ENCODE data around the gene ZDHHC14.

Gene ZDHHC14

DNA sequence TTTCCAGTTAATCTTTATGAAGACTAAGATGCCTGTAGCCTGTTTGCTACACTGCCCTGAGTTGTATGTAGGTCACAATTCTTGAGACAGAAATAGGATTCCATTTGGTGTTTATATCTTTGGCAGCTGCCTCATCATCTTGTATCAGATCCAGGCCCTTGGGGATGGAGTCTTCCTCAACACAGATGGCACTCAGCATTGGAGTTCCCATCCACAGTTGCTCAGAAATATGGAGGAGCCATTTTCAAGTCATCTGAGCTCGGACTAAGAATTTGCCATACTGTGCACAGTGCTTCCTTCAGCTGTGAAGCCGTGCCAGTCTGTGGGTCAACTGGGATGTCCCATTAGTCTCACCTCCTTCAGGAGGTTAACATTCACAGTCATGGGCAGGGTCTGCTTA, 156.6 kb downstream of the ZDHHC14 start:
- no peak overlapping the region for H3K56ac ChIP-seq (ENCODE audit: low read length)
- H2BK120ac ChIP-seq (ENCODE audit: low read depth, low read length) = no peak overlapping the region
- no peaks in the 10 kb centered on the region for H3K79me2 ChIP-seq (ENCODE audit: control insufficient read depth, insufficient read depth, low read length)
- no peak overlapping the region for H4K5ac ChIP-seq (ENCODE audit: low read length)
- WGBS (ENCODE audit: extremely low coverage, insufficient coverage, low lambda C conversion rate) = no CpG with 5 or more reads among the region's 2 CpGs
- H2AK5ac ChIP-seq (ENCODE audit: low read length) = no peak overlapping the region
- H3K23ac ChIP-seq (ENCODE audit: low read length) = no peak overlapping the region
- no peak overlapping the region for H2BK15ac ChIP-seq (replicated peaks; ENCODE audit: low read depth)
- H2BK5ac ChIP-seq (ENCODE audit: low read length) = no peak overlapping the region
- H3K79me1 ChIP-seq (ENCODE audit: low read length) = no peaks in the 10 kb centered on the region
- no peak overlapping the region for H3K4me2 ChIP-seq (ENCODE audit: low read length)
- no peak overlapping the region for H4K8ac ChIP-seq (ENCODE audit: low read depth, low read length)
- no peak overlapping the region for H3K4ac ChIP-seq (ENCODE audit: low read depth, low read length)
- no peak overlapping the region for H3K9ac ChIP-seq (ENCODE audit: low read length)
- H3K18ac ChIP-seq (ENCODE audit: low read length) = no peak overlapping the region
- H3K27ac ChIP-seq (ENCODE audit: low read depth, low read length) = no peak overlapping the region
- peaks cover 4% of the 10 kb centered on the region for H3K4me1 ChIP-seq (ENCODE audit: control insufficient read depth, low read depth, low read length)
- H3K27me3 ChIP-seq (ENCODE audit: insufficient read depth, low read length, poor library complexity) = no peaks in the 10 kb centered on the region
- H3K36me3 ChIP-seq (ENCODE audit: control insufficient read depth, insufficient read depth, low read length) = no peaks in the 10 kb centered on the region
- no peak overlapping the region for H3K4me3 ChIP-seq (ENCODE audit: low read length)
- no peak for DNase-seq

DNA sequence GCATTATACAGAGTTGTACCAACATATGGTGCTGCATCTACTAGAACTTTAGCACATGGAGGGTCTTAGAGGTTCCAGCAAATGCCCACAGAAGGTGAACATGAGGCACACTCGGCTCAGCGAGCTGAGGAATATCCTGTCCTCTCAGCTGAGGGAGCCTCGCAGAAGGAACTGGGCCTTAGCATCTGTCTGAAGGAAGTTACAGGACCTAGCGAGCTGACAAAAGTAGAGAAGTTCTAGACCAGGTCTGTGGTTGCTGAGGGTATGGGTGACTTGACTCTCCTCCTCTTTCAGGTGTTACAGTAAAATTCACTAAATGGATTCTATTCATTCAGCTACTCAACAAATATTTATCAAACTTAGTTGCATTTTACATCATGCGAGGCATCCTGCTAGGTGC, 157.2 kb downstream of the ZDHHC14 start:
- H4K8ac ChIP-seq (ENCODE audit: low read depth, low read length) = no peak overlapping the region
- no CpG with 5 or more reads among the region's 5 CpGs for WGBS (ENCODE audit: extremely low coverage, insufficient coverage, low lambda C conversion rate)
- no peak overlapping the region for H3K56ac ChIP-seq (ENCODE audit: low read length)
- H3K23ac ChIP-seq (ENCODE audit: low read length) = no peak overlapping the region
- no peaks in the 10 kb centered on the region for H3K27me3 ChIP-seq (ENCODE audit: insufficient read depth, low read length, poor library complexity)
- no peak overlapping the region for H2BK15ac ChIP-seq (replicated peaks; ENCODE audit: low read depth)
- no peak for DNase-seq
- H2BK120ac ChIP-seq (ENCODE audit: low read depth, low read length) = no peak overlapping the region
- H4K5ac ChIP-seq (ENCODE audit: low read length) = no peak overlapping the region
- H2BK5ac ChIP-seq (ENCODE audit: low read length) = no peak overlapping the region
- no peak overlapping the region for H3K9ac ChIP-seq (ENCODE audit: low read length)
- no peak overlapping the region for H3K18ac ChIP-seq (ENCODE audit: low read length)
- H3K79me1 ChIP-seq (ENCODE audit: low read length) = no peaks in the 10 kb centered on the region
- no peaks in the 10 kb centered on the region for H3K79me2 ChIP-seq (ENCODE audit: control insufficient read depth, insufficient read depth, low read length)
- no peak overlapping the region for H3K27ac ChIP-seq (ENCODE audit: low read depth, low read length)
- no peak overlapping the region for H3K4me3 ChIP-seq (ENCODE audit: low read length)
- H2AK5ac ChIP-seq (ENCODE audit: low read length) = no peak overlapping the region
- no peak overlapping the region for H3K4me2 ChIP-seq (ENCODE audit: low read length)
- H3K4ac ChIP-seq (ENCODE audit: low read depth, low read length) = no peak overlapping the region
- H3K4me1 ChIP-seq (ENCODE audit: control insufficient read depth, low read depth, low read length) = peaks cover 4% of the 10 kb centered on the region
- no peaks in the 10 kb centered on the region for H3K36me3 ChIP-seq (ENCODE audit: control insufficient read depth, insufficient read depth, low read length)

DNA sequence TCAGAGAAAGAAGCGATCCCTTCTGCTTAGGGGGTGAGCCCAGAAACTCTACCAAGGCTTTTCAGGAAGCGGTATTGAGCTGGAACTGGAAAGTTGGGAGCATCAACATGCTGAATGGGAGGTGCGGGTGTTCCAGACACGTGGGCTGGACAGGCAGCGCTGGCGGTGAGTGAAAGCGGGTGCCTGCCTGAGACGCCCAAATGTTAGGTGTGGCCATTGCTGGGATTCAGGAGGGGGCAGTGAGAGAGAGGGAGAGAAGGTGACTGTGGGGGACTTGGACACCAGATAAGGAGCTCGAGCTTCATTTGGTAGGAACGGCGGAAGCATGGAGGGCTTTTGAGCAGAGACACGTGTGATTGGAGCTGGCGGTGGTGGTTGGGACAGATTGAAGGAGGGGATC, 157.7 kb downstream of the ZDHHC14 start:
- no peak overlapping the region for H3K27ac ChIP-seq (ENCODE audit: low read depth, low read length)
- H3K36me3 ChIP-seq (ENCODE audit: control insufficient read depth, insufficient read depth, low read length) = no peaks in the 10 kb centered on the region

DNA sequence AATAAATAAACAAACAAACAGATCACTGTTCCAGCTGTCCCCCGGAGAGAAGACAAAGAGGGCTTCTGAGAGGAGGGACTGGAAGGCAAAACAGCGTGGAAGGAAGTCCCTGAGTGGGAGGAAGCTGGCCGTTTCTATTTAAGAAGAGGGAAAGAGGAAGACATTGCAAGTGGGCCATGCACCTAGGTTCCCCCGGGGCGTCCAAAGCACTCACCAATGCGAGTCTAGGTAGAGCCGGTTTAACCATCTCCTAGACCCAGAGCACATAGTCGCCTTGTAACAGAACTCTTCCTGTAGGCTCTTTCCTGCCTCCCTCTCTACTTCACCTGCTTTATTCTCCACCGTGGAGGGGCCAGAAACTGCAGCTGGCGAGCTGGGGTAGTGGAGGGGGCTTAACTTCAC, 158.4 kb downstream of the ZDHHC14 start:
- Histone ChIP-seq H3K36me3 (ENCODE audit: control insufficient read depth, insufficient read depth, low read length) (no peaks in the 10 kb centered on the region), H3K4ac (ENCODE audit: low read depth, low read length) (no peak overlapping the region), H3K4me3 (ENCODE audit: low read length) (no peak overlapping the region), H3K27me3 (ENCODE audit: insufficient read depth, low read length, poor library complexity) (no peaks in the 10 kb centered on the region), H3K79me2 (ENCODE audit: control insufficient read depth, insufficient read depth, low read length) (no peaks in the 10 kb centered on the region), H2AK5ac (ENCODE audit: low read length) (no peak overlapping the region), H3K23ac (ENCODE audit: low read length) (no peak overlapping the region), H3K18ac (ENCODE audit: low read length) (no peak overlapping the region), H4K8ac (ENCODE audit: low read depth, low read length) (no peak overlapping the region), H3K27ac (ENCODE audit: low read depth, low read length) (no peak overlapping the region), H3K4me1 (ENCODE audit: control insufficient read depth, low read depth, low read length) (peaks cover 4% of the 10 kb centered on the region), H3K56ac (ENCODE audit: low read length) (no peak overlapping the region), H2BK5ac (ENCODE audit: low read length) (no peak overlapping the region), H3K79me1 (ENCODE audit: low read length) (no peaks in the 10 kb centered on the region), H2BK15ac (replicated peaks; ENCODE audit: low read depth) (no peak overlapping the region), H3K9ac (ENCODE audit: low read length) (no peak overlapping the region), H2BK120ac (ENCODE audit: low read depth, low read length) (no peak overlapping the region), H3K4me2 (ENCODE audit: low read length) (no peak overlapping the region), H4K5ac (ENCODE audit: low read length) (no peak overlapping the region)
- DNase-seq = no peak
- WGBS (ENCODE audit: extremely low coverage, insufficient coverage, low lambda C conversion rate) = no CpG with 5 or more reads among the region's 10 CpGs

More for the DNA sequence above, 157.7 kb downstream of the ZDHHC14 start:
- H3K79me2 ChIP-seq (ENCODE audit: control insufficient read depth, insufficient read depth, low read length) = no peaks in the 10 kb centered on the region
- H3K27me3 ChIP-seq (ENCODE audit: insufficient read depth, low read length, poor library complexity) = no peaks in the 10 kb centered on the region
- H2BK5ac ChIP-seq (ENCODE audit: low read length) = no peak overlapping the region
- no peak overlapping the region for H4K8ac ChIP-seq (ENCODE audit: low read depth, low read length)
- H2BK120ac ChIP-seq (ENCODE audit: low read depth, low read length) = no peak overlapping the region
- no peak overlapping the region for H3K4me2 ChIP-seq (ENCODE audit: low read length)
- no peak overlapping the region for H3K4me3 ChIP-seq (ENCODE audit: low read length)
- H4K5ac ChIP-seq (ENCODE audit: low read length) = no peak overlapping the region
- H2BK15ac ChIP-seq (replicated peaks; ENCODE audit: low read depth) = no peak overlapping the region
- no peak overlapping the region for H3K18ac ChIP-seq (ENCODE audit: low read length)
- H3K9ac ChIP-seq (ENCODE audit: low read length) = no peak overlapping the region
- H3K4me1 ChIP-seq (ENCODE audit: control insufficient read depth, low read depth, low read length) = peaks cover 4% of the 10 kb centered on the region
- DNase-seq = no peak
- no peaks in the 10 kb centered on the region for H3K79me1 ChIP-seq (ENCODE audit: low read length)
- no peak overlapping the region for H3K56ac ChIP-seq (ENCODE audit: low read length)
- no peak overlapping the region for H2AK5ac ChIP-seq (ENCODE audit: low read length)
- no peak overlapping the region for H3K23ac ChIP-seq (ENCODE audit: low read length)
- H3K4ac ChIP-seq (ENCODE audit: low read depth, low read length) = no peak overlapping the region
- WGBS (ENCODE audit: extremely low coverage, insufficient coverage, low lambda C conversion rate) = no CpG with 5 or more reads among the region's 13 CpGs

DNA sequence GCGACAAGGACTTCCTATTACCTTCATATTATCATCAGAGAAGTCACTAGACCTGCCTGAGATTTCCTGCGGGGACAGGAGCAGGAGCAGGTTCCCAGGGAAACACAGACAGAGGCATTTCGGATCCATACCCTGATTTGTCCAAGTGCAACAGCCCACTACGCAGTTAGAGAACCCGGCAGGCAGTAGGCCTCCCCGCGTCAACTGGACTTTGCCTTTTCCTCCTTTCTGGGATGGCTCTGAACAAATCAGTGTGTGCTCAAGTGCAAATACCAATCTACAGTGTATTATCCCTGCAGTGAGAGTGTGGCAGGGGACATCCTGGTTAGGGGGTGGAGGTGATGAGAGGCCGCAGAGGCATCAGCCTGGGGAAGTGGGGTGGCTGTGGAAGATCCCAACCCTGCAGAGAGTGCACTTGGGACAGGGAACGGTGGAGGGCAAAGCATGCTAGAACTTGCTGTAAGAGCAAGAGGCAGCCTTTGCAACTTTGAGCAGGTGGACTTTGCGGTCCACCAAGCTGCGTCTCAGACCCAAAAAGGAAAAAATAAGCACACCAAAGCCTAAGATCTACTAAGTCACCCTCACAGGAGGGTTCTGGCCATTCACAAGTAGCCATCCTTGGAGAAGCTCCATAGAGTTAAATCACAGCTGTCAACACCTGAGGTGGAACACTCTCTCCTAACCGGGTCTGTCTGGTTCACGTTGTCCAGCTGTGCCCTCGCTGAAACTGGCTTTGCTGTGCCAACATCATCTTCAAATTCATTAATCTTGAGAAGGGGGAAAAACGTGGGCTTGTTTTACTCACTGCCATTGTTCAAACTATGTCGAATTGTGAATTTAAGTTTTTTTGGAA, 159.1 kb downstream of the ZDHHC14 start:
- Histone ChIP-seq H3K79me2 (ENCODE audit: control insufficient read depth, insufficient read depth, low read length) (no peaks in the 10 kb centered on the region), H3K4me1 (ENCODE audit: control insufficient read depth, low read depth, low read length) (peaks cover 2% of the 10 kb centered on the region), H3K23ac (ENCODE audit: low read length) (no peak overlapping the region), H3K18ac (ENCODE audit: low read length) (no peak overlapping the region), H4K8ac (ENCODE audit: low read depth, low read length) (no peak overlapping the region), H3K36me3 (ENCODE audit: control insufficient read depth, insufficient read depth, low read length) (no peaks in the 10 kb centered on the region), H2BK120ac (ENCODE audit: low read depth, low read length) (no peak overlapping the region), H2BK5ac (ENCODE audit: low read length) (no peak overlapping the region), H2AK5ac (ENCODE audit: low read length) (no peak overlapping the region), H3K27me3 (ENCODE audit: insufficient read depth, low read length, poor library complexity) (no peaks in the 10 kb centered on the region), H3K56ac (ENCODE audit: low read length) (no peak overlapping the region), H3K79me1 (ENCODE audit: low read length) (no peaks in the 10 kb centered on the region), H3K9ac (ENCODE audit: low read length) (no peak overlapping the region), H2BK15ac (replicated peaks; ENCODE audit: low read depth) (no peak overlapping the region), H3K4me2 (ENCODE audit: low read length) (no peak overlapping the region), H3K27ac (ENCODE audit: low read depth, low read length) (no peak overlapping the region), H3K4ac (ENCODE audit: low read depth, low read length) (no peak overlapping the region), H4K5ac (ENCODE audit: low read length) (no peak overlapping the region), H3K4me3 (ENCODE audit: low read length) (no peak overlapping the region)
- no peak for DNase-seq
- WGBS (ENCODE audit: extremely low coverage, insufficient coverage, low lambda C conversion rate) = no CpG with 5 or more reads among the region's 16 CpGs

Data from mesendoderm (in vitro differentiated cells).